HepG2 (cell line): ENCODE data around the gene TADA2B. TPM values are rescaled to one million over a fixed set of nuclear protein-coding genes. Genes with fewer than 3 reads are reported as not detected.

Experiments used
- AGO1 ChIP-seq: fragments of 200-400 bp; formaldehyde crosslinking; IDR thresholded peaks from 2 replicates; pipeline ENCODE4 v1.6.1; 2017; ENCODE audit warnings: mild to moderate bottlenecking, low read depth, low read length, moderate library complexity; ENCODE audit not compliant: poor library complexity, severe bottlenecking
- MAFK ChIP-seq, 2 experiments: IDR thresholded peaks in 1 of 2; conservative IDR thresholded peaks in 1 of 2; 2 replicates each; pipeline ENCODE4 v1.6.1; 2011; ENCODE audit warnings: improper control_type of control experiment in 2 of 2, low read length in 2 of 2
- RBM39 ChIP-seq: fragments of 200-400 bp; formaldehyde crosslinking; IDR thresholded peaks from one replicate; pipeline ENCODE4 v1.6.1; 2018; ENCODE audit warnings: antibody characterized with exemption, mild to moderate bottlenecking, low read depth, low read length; ENCODE audit not compliant: poor library complexity, severe bottlenecking
- STAT5B ChIP-seq: sonication (generic); formaldehyde crosslinking; IDR thresholded peaks from 2 replicates; pipeline ENCODE4 v1.4.0; 2020; ENCODE audit warnings: missing genetic modification reagents
- TBL1XR1 ChIP-seq: fragments of 150-350 bp; IDR thresholded peaks from 2 replicates; pipeline ENCODE4 v1.6.1; 2014; ENCODE audit warnings: borderline replicate concordance, low read length; ENCODE audit not compliant: partially characterized antibody
- THYN1 ChIP-seq: sonication (generic); formaldehyde crosslinking; IDR thresholded peaks from 2 replicates; pipeline ENCODE4 v1.8.1; 2023; ENCODE audit warnings: low read depth, mild to moderate bottlenecking, moderate library complexity, missing genetic modification reagents, borderline replicate concordance
- ZNF317 ChIP-seq: sonication (generic); formaldehyde crosslinking; IDR thresholded peaks from 2 replicates; pipeline ENCODE4 v1.5.0; 2020; ENCODE audit warnings: mild to moderate bottlenecking, missing genetic modification reagents
- ZNF703 ChIP-seq: sonication (generic); formaldehyde crosslinking; IDR thresholded peaks from 2 replicates; pipeline ENCODE4 v1.5.1; 2020; ENCODE audit warnings: missing genetic modification reagents, mild to moderate bottlenecking, moderate library complexity, borderline replicate concordance
- ZNF75D ChIP-seq: sonication (generic); formaldehyde crosslinking; IDR thresholded peaks from 2 replicates; pipeline ENCODE4 v1.8.1; 2023; ENCODE audit warnings: missing genetic modification reagents, mild to moderate bottlenecking, borderline replicate concordance
- polyA plus RNA-seq, 8 experiments: library from polyadenylated mRNA; depleted of rRNA in 3 of 8; stranded (reverse) in 7 of 8; unstranded in 1 of 8; fragments of >200 nt; fragmentation: Illumina TruSeq in 4 of 8; extraction: Trizol in 4 of 8; gene quantifications; 2 replicates each; pipeline versions ENCODE4 v1.2.1 to v1.2.3, GENCODE V29; 2011 to 2016; ENCODE audit warnings: low read depth in 4 of 8, missing spikeins in 1 of 8, mixed read lengths in 1 of 8; ENCODE audit not compliant: insufficient read depth in 1 of 8
- total RNA-seq, 5 experiments: library from RNA; depleted of rRNA; stranded (reverse); fragments of >200 nt; fragmentation: Illumina TruSeq; extraction: Trizol; gene quantifications; 2 replicates each; pipeline ENCODE4 v1.2.3, GENCODE V29; 2016; ENCODE audit warnings: low read depth in 1 of 5
- TF ChIP-seq, protein P1 (sequence below): sonication (generic); formaldehyde crosslinking; IDR thresholded peaks from 2 replicates; pipeline ENCODE4 v1.5.0; 2020; ENCODE audit warnings: mild to moderate bottlenecking, missing genetic modification reagents
- TF ChIP-seq, protein P2 (sequence below): sonication (generic); formaldehyde crosslinking; IDR thresholded peaks from 2 replicates; pipeline ENCODE4 v1.4.0; 2020; ENCODE audit warnings: mild to moderate bottlenecking, missing genetic modification reagents
- TF ChIP-seq, protein P3 (sequence below): sonication (generic); formaldehyde crosslinking; IDR thresholded peaks from 2 replicates; pipeline ENCODE4; 2020; ENCODE audit warnings: missing genetic modification reagents, mild to moderate bottlenecking, borderline replicate concordance
- TF ChIP-seq, protein P4 (sequence below): sonication (generic); formaldehyde crosslinking; conservative IDR thresholded peaks from 2 replicates; pipeline ENCODE4 v1.4.0; 2020; ENCODE audit warnings: missing genetic modification reagents
- TF ChIP-seq, protein P5 (sequence below): sonication (generic); formaldehyde crosslinking; IDR thresholded peaks from 2 replicates; pipeline ENCODE4 v1.5.0; 2020; ENCODE audit warnings: mild to moderate bottlenecking, missing genetic modification reagents

Gene TADA2B
- total and polyA plus RNA-seq, 2 of the 13 experiments (the other 11 are each of a cell fraction or from before 2014, with no cell fraction given) = 4.6 to 8.9 TPM

DNA sequence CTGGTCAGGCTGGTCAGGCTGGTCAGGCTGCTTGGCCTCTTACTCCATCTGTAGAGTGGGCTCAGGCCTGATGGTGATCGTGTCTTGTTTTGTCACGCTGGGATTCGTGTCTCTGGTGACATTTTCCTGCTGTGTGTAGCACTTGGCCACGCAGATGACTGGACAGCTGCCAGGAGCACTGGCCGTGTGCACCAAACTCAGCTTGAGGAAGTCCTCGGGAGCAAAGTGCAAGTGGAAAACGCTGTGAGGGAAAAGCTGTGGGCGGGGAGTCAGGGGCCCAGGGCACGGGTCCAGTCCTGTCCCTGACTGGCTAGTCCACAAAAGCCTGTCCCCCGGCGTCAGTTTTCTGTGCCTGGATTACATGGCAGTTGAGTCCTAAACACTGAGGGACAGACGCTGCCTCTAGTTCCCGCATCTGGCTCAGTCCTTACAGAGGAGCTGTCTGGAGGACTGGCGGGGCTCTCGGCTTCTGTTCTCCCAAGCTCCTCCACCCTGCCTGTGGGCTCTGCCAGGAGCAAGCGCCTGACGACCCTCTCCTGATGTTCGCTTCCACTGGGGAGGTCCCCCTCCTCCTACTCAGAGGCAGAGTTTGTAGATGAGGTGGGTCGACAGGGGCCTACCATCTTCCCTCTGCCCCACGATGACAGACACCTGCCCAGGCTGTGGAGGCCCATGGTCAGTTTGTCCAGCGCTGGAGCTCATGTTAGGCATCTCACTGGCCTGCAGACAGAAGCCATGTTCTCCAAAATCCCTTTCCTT lies 60.6 kb downstream of the TADA2B start (continued):
- TF ChIP-seq, protein P1, sequence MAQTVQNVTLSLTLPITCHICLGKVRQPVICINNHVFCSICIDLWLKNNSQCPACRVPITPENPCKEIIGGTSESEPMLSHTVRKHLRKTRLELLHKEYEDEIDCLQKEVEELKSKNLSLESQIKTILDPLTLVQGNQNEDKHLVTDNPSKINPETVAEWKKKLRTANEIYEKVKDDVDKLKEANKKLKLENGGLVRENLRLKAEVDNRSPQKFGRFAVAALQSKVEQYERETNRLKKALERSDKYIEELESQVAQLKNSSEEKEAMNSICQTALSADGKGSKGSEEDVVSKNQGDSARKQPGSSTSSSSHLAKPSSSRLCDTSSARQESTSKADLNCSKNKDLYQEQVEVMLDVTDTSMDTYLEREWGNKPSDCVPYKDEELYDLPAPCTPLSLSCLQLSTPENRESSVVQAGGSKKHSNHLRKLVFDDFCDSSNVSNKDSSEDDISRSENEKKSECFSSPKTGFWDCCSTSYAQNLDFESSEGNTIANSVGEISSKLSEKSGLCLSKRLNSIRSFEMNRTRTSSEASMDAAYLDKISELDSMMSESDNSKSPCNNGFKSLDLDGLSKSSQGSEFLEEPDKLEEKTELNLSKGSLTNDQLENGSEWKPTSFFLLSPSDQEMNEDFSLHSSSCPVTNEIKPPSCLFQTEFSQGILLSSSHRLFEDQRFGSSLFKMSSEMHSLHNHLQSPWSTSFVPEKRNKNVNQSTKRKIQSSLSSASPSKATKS (CRISPR knock-in tag) = no peak
- no peak for TF ChIP-seq MAFK (conservative IDR thresholded peaks at IDR 0.05 in 1 of 2, IDR thresholded peaks at IDR 0.05 in 1 of 2; ENCODE audit: low read length in 2 of 2)
- TF ChIP-seq, protein P2, sequence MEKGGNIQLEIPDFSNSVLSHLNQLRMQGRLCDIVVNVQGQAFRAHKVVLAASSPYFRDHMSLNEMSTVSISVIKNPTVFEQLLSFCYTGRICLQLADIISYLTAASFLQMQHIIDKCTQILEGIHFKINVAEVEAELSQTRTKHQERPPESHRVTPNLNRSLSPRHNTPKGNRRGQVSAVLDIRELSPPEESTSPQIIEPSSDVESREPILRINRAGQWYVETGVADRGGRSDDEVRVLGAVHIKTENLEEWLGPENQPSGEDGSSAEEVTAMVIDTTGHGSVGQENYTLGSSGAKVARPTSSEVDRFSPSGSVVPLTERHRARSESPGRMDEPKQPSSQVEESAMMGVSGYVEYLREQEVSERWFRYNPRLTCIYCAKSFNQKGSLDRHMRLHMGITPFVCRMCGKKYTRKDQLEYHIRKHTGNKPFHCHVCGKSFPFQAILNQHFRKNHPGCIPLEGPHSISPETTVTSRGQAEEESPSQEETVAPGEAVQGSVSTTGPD (CRISPR knock-in tag) = no peak
- no peak for TF ChIP-seq TBL1XR1
- TF ChIP-seq THYN1 (CRISPR knock-in tag) = no peak
- no peak for TF ChIP-seq AGO1
- no peak for TF ChIP-seq ZNF75D (CRISPR knock-in tag)
- no peak; the same call in 1 of the 2 replicates for TF ChIP-seq STAT5B (CRISPR knock-in tag)
- TF ChIP-seq RBM39 = peak; percentile 50
- TF ChIP-seq, protein P3, sequence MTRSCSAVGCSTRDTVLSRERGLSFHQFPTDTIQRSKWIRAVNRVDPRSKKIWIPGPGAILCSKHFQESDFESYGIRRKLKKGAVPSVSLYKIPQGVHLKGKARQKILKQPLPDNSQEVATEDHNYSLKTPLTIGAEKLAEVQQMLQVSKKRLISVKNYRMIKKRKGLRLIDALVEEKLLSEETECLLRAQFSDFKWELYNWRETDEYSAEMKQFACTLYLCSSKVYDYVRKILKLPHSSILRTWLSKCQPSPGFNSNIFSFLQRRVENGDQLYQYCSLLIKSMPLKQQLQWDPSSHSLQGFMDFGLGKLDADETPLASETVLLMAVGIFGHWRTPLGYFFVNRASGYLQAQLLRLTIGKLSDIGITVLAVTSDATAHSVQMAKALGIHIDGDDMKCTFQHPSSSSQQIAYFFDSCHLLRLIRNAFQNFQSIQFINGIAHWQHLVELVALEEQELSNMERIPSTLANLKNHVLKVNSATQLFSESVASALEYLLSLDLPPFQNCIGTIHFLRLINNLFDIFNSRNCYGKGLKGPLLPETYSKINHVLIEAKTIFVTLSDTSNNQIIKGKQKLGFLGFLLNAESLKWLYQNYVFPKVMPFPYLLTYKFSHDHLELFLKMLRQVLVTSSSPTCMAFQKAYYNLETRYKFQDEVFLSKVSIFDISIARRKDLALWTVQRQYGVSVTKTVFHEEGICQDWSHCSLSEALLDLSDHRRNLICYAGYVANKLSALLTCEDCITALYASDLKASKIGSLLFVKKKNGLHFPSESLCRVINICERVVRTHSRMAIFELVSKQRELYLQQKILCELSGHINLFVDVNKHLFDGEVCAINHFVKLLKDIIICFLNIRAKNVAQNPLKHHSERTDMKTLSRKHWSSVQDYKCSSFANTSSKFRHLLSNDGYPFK (CRISPR knock-in tag) = peak; percentile 50
- TF ChIP-seq, protein P4, sequence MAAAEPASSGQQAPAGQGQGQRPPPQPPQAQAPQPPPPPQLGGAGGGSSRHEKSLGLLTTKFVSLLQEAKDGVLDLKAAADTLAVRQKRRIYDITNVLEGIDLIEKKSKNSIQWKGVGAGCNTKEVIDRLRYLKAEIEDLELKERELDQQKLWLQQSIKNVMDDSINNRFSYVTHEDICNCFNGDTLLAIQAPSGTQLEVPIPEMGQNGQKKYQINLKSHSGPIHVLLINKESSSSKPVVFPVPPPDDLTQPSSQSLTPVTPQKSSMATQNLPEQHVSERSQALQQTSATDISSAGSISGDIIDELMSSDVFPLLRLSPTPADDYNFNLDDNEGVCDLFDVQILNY = no peak
- TF ChIP-seq, protein P5, sequence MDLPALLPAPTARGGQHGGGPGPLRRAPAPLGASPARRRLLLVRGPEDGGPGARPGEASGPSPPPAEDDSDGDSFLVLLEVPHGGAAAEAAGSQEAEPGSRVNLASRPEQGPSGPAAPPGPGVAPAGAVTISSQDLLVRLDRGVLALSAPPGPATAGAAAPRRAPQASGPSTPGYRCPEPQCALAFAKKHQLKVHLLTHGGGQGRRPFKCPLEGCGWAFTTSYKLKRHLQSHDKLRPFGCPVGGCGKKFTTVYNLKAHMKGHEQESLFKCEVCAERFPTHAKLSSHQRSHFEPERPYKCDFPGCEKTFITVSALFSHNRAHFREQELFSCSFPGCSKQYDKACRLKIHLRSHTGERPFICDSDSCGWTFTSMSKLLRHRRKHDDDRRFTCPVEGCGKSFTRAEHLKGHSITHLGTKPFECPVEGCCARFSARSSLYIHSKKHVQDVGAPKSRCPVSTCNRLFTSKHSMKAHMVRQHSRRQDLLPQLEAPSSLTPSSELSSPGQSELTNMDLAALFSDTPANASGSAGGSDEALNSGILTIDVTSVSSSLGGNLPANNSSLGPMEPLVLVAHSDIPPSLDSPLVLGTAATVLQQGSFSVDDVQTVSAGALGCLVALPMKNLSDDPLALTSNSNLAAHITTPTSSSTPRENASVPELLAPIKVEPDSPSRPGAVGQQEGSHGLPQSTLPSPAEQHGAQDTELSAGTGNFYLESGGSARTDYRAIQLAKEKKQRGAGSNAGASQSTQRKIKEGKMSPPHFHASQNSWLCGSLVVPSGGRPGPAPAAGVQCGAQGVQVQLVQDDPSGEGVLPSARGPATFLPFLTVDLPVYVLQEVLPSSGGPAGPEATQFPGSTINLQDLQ (CRISPR knock-in tag) = peak; percentile 70; the same call in 1 of the 2 replicates
- no peak for TF ChIP-seq ZNF703 (CRISPR knock-in tag)
- no peak for TF ChIP-seq ZNF317 (CRISPR knock-in tag)
